A549 (cell line): ENCODE measurements around the gene CELF4. TPM values are rescaled to one million over a fixed set of nuclear protein-coding genes. Genes with fewer than 3 reads are reported as not detected.

ENCODE experiments used
- ATAC-seq, 2 experiments: fragments of 200-7000 bp in 1 of 2; fragments of >200 bp in 1 of 2; cut with Nextera tagmentation in 1 of 2; cut with Tn5 transposase in 1 of 2; 3 replicates each; pipeline versions ENCODE4 v1.8.0 to v1.9.1; 2018 to 2020; ENCODE audit warnings: mild to moderate bottlenecking in 1 of 2, moderate library complexity in 1 of 2
- CTCF ChIA-PET: fragments of 300-600 bp; sonication (Branson Sonifier 250); formaldehyde crosslinking; extraction: SDS; loops from one replicate; lab custom pipeline; 2021; ENCODE audit warnings: antibody characterized with exemption, inconsistent platforms; lab: Yijun Ruan, JAX
- POLR2A ChIA-PET: fragments of 350-600 bp; formaldehyde crosslinking; extraction: SDS; loops from one replicate; lab custom pipeline; 2021; ENCODE audit warnings: antibody characterized with exemption, inconsistent platforms; lab: Yijun Ruan, JAX
- DNase-seq, 2 experiments: peaks; one replicate each; pipeline versions ENCODE4 v3.0.0 to v3.0.0-alpha.2; 2011 to 2016; ENCODE audit warnings: low read depth in 1 of 2, low spot score in 1 of 2
- FAIRE-seq: peaks from 2 replicates; lab custom pipeline; 2011; peaks lifted over from hg19 to GRCh38; lab: Jason Lieb, UNC
- H3K27ac ChIP-seq, 2 experiments: fragments of >200 bp; sonication (Bioruptor Twin); formaldehyde crosslinking; 3 replicates each; pipeline ENCODE4 v1.5.1; 2016 to 2017
- H3K4me1 ChIP-seq: fragments of >200 bp; sonication (Bioruptor Twin); formaldehyde crosslinking; 3 replicates; pipeline ENCODE4 v1.6.1; 2016
- H3K4me2 ChIP-seq: fragments of >200 bp; sonication (Bioruptor Twin); formaldehyde crosslinking; 3 replicates; pipeline ENCODE4 v1.6.1; 2016
- H3K4me3 ChIP-seq: fragments of >200 bp; sonication (Bioruptor Twin); formaldehyde crosslinking; 3 replicates; pipeline ENCODE4 v1.5.1; 2016
- H3K9me3 ChIP-seq: fragments of >200 bp; sonication (Bioruptor Twin); formaldehyde crosslinking; 3 replicates; pipeline ENCODE4 v1.6.1; 2016
- BHLHE40 ChIP-seq: IDR thresholded peaks from 2 replicates; pipeline ENCODE4 v1.6.1; 2012; ENCODE audit warnings: low read depth, low read length, inconsistent platforms
- CBX2 ChIP-seq: fragments of 200-600 bp; sonication (generic); IDR thresholded peaks from 2 replicates; pipeline ENCODE4 v1.6.1; 2016; ENCODE audit warnings: low read depth, mild to moderate bottlenecking, borderline replicate concordance
- CBX8 ChIP-seq: fragments of 200-600 bp; sonication (generic); IDR thresholded peaks from 2 replicates; pipeline ENCODE4 v1.6.1; 2016
- CEBPB ChIP-seq, 2 experiments: fragments of >200 bp in 1 of 2; sonication (Bioruptor Twin) in 1 of 2; formaldehyde crosslinking in 1 of 2; IDR thresholded peaks; 2 replicates each; pipeline ENCODE4 v1.6.1; 2012 to 2016
- CHD2 ChIP-seq: fragments of 150-350 bp; IDR thresholded peaks from 2 replicates; pipeline ENCODE4 v1.6.1; 2014; ENCODE audit warnings: low read length; ENCODE audit not compliant: partially characterized antibody
- FOSB ChIP-seq: fragments of 250-450 bp; sonication (Bioruptor Pico); IDR thresholded peaks from 2 replicates; pipeline ENCODE4 v1.5.0; 2020; ENCODE audit warnings: mild to moderate bottlenecking, moderate library complexity
- GATA3 ChIP-seq: IDR thresholded peaks from 2 replicates; pipeline ENCODE4 v1.6.1; 2012; ENCODE audit warnings: borderline replicate concordance
- HDAC2 ChIP-seq: fragments of 200-600 bp; sonication (generic); IDR thresholded peaks from 2 replicates; pipeline ENCODE4 v1.6.1; 2016
- HEYL ChIP-seq: fragments of 250-450 bp; sonication (Bioruptor Pico); IDR thresholded peaks from 2 replicates; pipeline ENCODE4 v1.8.0; 2021; ENCODE audit warnings: mild to moderate bottlenecking, moderate library complexity
- HOXB5 ChIP-seq: fragments of 250-450 bp; sonication (Bioruptor Pico); IDR thresholded peaks from 2 replicates; pipeline ENCODE4 v1.5.0; 2020; ENCODE audit warnings: mild to moderate bottlenecking, moderate library complexity
- JUN ChIP-seq, 2 experiments: fragments of >200 bp; sonication (Bioruptor Twin); formaldehyde crosslinking; IDR thresholded peaks; 2 replicates in 1 of 2; 3 replicates in 1 of 2; pipeline ENCODE4 v1.6.1; 2016 to 2017
- KDM1A ChIP-seq: fragments of 200-600 bp; sonication (generic); IDR thresholded peaks from 2 replicates; pipeline ENCODE4 v1.6.1; 2016; ENCODE audit warnings: low read depth, mild to moderate bottlenecking
- MAFK ChIP-seq: fragments of 450-650 bp; IDR thresholded peaks from 2 replicates; pipeline ENCODE4 v1.6.1; 2014; ENCODE audit not compliant: partially characterized antibody
- NFE2L2 ChIP-seq: fragments of 150-350 bp; conservative IDR thresholded peaks from 2 replicates; pipeline ENCODE4 v1.6.1; 2014; ENCODE audit warnings: low read length
- NPAS2 ChIP-seq: fragments of 250-450 bp; sonication (Bioruptor Pico); IDR thresholded peaks from 2 replicates; pipeline ENCODE4 v1.8.0; 2022; ENCODE audit warnings: mild to moderate bottlenecking, moderate library complexity, borderline replicate concordance
- PHF8 ChIP-seq: fragments of 200-600 bp; sonication (generic); IDR thresholded peaks from 2 replicates; pipeline ENCODE4 v1.6.1; 2016; ENCODE audit warnings: low read depth, mild to moderate bottlenecking, antibody characterized with exemption, moderate library complexity, borderline replicate concordance
- POLR2AphosphoS2 ChIP-seq: conservative IDR thresholded peaks from 2 replicates; pipeline ENCODE4 v1.6.1; 2012; ENCODE audit warnings: low read length, improper control_type of control experiment, inconsistent platforms
- RAD21 ChIP-seq, 2 experiments: fragments of >200 bp in 1 of 2; sonication (Bioruptor Twin) in 1 of 2; formaldehyde crosslinking in 1 of 2; IDR thresholded peaks in 1 of 2; conservative IDR thresholded peaks in 1 of 2; 2 replicates in 1 of 2; 3 replicates in 1 of 2; pipeline ENCODE4 v1.6.1; 2012 to 2018; ENCODE audit warnings: inconsistent platforms in 1 of 2
- RARB ChIP-seq: fragments of 250-450 bp; sonication (Bioruptor Pico); IDR thresholded peaks from 2 replicates; pipeline ENCODE4 v1.8.0; 2021; ENCODE audit warnings: mild to moderate bottlenecking, moderate library complexity
- TFCP2L1 ChIP-seq: fragments of 250-450 bp; sonication (Bioruptor Pico); IDR thresholded peaks from 2 replicates; pipeline ENCODE4 v1.5.0; 2021; ENCODE audit warnings: mild to moderate bottlenecking
- TP53 ChIP-seq: fragments of 250-450 bp; sonication (Bioruptor Pico); IDR thresholded peaks from 2 replicates; pipeline ENCODE4 v1.5.0; 2021; ENCODE audit warnings: mild to moderate bottlenecking, moderate library complexity
- ZC3H11A ChIP-seq: fragments of 450-650 bp; IDR thresholded peaks from 2 replicates; pipeline ENCODE4 v1.6.1; 2014; ENCODE audit warnings: antibody characterized with exemption, mild to moderate bottlenecking
- ZFP36 ChIP-seq: fragments of 450-650 bp; IDR thresholded peaks from 2 replicates; pipeline ENCODE4 v1.6.1; 2014; ENCODE audit warnings: borderline replicate concordance; ENCODE audit not compliant: partially characterized antibody
- ZSCAN20 ChIP-seq: fragments of 250-450 bp; sonication (Bioruptor Pico); IDR thresholded peaks from 2 replicates; pipeline ENCODE4 v1.8.0; 2022; ENCODE audit warnings: mild to moderate bottlenecking, moderate library complexity
- WGBS: methylation state at CpG from one replicate; pipeline ENCODE4 v1.1.6; 2017; ENCODE audit errors: missing lambda C conversion rate; 5-methylcytosine and 5-hydroxymethylcytosine counted together
- polyA plus RNA-seq, 4 experiments: library from polyadenylated mRNA; depleted of rRNA in 3 of 4; stranded (reverse); fragments of >200 nt; fragmentation: RNase III in 1 of 4; extraction: RNeasy Plus Mini Kit Qiagen cat#74134 plus additional on column Dnase treatment in 1 of 4; gene quantifications; 2 replicates in 3 of 4; 3 replicates in 1 of 4; pipeline ENCODE4 v1.2.3, GENCODE V29; 2011 to 2017
- TF ChIP-seq, protein P1 (sequence below): IDR thresholded peaks from 2 replicates; pipeline ENCODE4 v1.6.1; 2012; ENCODE audit warnings: low read depth, borderline replicate concordance
- TF ChIP-seq, protein P2 (sequence below): fragments of >200 bp; sonication (Bioruptor Twin); formaldehyde crosslinking; IDR thresholded peaks from 3 replicates; pipeline ENCODE4 v1.6.1; 2016
- TF ChIP-seq, protein P3 (sequence below): IDR thresholded peaks from 2 replicates; pipeline ENCODE4 v1.6.1; 2012
- TF ChIP-seq, protein P4 (sequence below): fragments of 200-600 bp; sonication (generic); IDR thresholded peaks from 2 replicates; pipeline ENCODE4 v1.6.1; 2016; ENCODE audit warnings: antibody characterized with exemption, mild to moderate bottlenecking, moderate library complexity
- TF ChIP-seq, protein P5 (sequence below): fragments of 250-450 bp; sonication (Bioruptor Pico); IDR thresholded peaks from 2 replicates; pipeline ENCODE4 v1.5.0; 2021; ENCODE audit warnings: mild to moderate bottlenecking, moderate library complexity, borderline replicate concordance
- TF ChIP-seq, protein P6 (sequence below): IDR thresholded peaks from 2 replicates; pipeline ENCODE4 v1.6.1; 2012
- TF ChIP-seq, protein P7 (sequence below): fragments of >200 bp; sonication (Bioruptor Twin); formaldehyde crosslinking; IDR thresholded peaks from 2 replicates; pipeline ENCODE4 v1.6.1; 2016

Gene CELF4
- polyA plus RNA-seq, 2 of the 4 experiments (the other 2 are of a cell fraction): 0.08 TPM; not detected in 1

DNA sequence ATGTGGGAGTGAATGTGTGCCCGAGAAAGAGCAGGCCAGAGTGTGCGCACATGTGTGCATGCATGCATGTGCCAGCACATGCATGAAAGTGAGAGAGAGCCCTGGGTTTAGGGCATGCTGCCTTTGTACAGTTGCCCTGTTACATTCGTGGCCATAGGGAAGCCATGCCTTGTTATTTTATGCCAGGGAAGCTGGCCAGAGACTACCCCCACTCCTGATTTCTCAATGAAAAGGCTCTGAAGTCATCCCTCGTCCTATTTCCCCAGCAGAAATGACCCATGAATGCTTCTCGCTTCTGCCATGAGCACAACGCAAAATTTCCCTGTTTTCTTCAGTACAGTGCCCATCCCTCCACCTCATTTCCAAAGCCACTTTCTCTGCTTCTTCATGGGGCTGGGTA, 143.0 kb downstream of the CELF4 start:
- ATAC-seq (no peak), FAIRE-seq (no peak), DNase-seq (no peak)
- ChIA-PET CTCF (interaction anchor here (1.4 kb wide), 1 partner anchor 14 kb away, joined by 5 read pairs; no protein-coding TSS in a partner anchor), POLR2A (no interaction called here)
- TF ChIP-seq, protein P1, sequence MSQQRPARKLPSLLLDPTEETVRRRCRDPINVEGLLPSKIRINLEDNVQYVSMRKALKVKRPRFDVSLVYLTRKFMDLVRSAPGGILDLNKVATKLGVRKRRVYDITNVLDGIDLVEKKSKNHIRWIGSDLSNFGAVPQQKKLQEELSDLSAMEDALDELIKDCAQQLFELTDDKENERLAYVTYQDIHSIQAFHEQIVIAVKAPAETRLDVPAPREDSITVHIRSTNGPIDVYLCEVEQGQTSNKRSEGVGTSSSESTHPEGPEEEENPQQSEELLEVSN: no peak
- TF ChIP-seq HOXB5 (CRISPR knock-in tag): no peak
- TF ChIP-seq, protein P2, sequence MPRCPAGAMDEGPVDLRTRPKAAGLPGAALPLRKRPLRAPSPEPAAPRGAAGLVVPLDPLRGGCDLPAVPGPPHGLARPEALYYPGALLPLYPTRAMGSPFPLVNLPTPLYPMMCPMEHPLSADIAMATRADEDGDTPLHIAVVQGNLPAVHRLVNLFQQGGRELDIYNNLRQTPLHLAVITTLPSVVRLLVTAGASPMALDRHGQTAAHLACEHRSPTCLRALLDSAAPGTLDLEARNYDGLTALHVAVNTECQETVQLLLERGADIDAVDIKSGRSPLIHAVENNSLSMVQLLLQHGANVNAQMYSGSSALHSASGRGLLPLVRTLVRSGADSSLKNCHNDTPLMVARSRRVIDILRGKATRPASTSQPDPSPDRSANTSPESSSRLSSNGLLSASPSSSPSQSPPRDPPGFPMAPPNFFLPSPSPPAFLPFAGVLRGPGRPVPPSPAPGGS: no peak
- TF ChIP-seq, protein P3, sequence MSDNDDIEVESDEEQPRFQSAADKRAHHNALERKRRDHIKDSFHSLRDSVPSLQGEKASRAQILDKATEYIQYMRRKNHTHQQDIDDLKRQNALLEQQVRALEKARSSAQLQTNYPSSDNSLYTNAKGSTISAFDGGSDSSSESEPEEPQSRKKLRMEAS: no peak
- TF ChIP-seq GATA3: no peak
- no peak for TF ChIP-seq ZFP36
- TF ChIP-seq HEYL (CRISPR knock-in tag): no peak
- no peak for TF ChIP-seq CEBPB (IDR thresholded peaks at IDR 0.05)
- TF ChIP-seq MAFK: no peak
- TF ChIP-seq, protein P4, sequence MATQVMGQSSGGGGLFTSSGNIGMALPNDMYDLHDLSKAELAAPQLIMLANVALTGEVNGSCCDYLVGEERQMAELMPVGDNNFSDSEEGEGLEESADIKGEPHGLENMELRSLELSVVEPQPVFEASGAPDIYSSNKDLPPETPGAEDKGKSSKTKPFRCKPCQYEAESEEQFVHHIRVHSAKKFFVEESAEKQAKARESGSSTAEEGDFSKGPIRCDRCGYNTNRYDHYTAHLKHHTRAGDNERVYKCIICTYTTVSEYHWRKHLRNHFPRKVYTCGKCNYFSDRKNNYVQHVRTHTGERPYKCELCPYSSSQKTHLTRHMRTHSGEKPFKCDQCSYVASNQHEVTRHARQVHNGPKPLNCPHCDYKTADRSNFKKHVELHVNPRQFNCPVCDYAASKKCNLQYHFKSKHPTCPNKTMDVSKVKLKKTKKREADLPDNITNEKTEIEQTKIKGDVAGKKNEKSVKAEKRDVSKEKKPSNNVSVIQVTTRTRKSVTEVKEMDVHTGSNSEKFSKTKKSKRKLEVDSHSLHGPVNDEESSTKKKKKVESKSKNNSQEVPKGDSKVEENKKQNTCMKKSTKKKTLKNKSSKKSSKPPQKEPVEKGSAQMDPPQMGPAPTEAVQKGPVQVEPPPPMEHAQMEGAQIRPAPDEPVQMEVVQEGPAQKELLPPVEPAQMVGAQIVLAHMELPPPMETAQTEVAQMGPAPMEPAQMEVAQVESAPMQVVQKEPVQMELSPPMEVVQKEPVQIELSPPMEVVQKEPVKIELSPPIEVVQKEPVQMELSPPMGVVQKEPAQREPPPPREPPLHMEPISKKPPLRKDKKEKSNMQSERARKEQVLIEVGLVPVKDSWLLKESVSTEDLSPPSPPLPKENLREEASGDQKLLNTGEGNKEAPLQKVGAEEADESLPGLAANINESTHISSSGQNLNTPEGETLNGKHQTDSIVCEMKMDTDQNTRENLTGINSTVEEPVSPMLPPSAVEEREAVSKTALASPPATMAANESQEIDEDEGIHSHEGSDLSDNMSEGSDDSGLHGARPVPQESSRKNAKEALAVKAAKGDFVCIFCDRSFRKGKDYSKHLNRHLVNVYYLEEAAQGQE: no peak
- no peak for TF ChIP-seq RAD21 (conservative IDR thresholded peaks at IDR 0.05 in 1 of 2, IDR thresholded peaks at IDR 0.05 in 1 of 2)
- TF ChIP-seq TP53 (CRISPR knock-in tag): no peak
- TF ChIP-seq TFCP2L1 (CRISPR knock-in tag): no peak
- no peak for TF ChIP-seq PHF8
- TF ChIP-seq HDAC2: no peak
- no peak for TF ChIP-seq JUN (IDR thresholded peaks at IDR 0.05)
- no peak for TF ChIP-seq CHD2
- TF ChIP-seq NPAS2 (CRISPR knock-in tag): no peak
- no peak for TF ChIP-seq BHLHE40
- TF ChIP-seq, protein P5, sequence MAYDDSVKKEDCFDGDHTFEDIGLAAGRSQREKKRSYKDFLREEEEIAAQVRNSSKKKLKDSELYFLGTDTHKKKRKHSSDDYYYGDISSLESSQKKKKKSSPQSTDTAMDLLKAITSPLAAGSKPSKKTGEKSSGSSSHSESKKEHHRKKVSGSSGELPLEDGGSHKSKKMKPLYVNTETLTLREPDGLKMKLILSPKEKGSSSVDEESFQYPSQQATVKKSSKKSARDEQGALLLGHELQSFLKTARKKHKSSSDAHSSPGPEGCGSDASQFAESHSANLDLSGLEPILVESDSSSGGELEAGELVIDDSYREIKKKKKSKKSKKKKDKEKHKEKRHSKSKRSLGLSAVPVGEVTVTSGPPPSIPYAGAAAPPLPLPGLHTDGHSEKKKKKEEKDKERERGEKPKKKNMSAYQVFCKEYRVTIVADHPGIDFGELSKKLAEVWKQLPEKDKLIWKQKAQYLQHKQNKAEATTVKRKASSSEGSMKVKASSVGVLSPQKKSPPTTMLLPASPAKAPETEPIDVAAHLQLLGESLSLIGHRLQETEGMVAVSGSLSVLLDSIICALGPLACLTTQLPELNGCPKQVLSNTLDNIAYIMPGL (CRISPR knock-in tag): no peak
- no peak overlapping the region for H3K27ac ChIP-seq
- no peak overlapping the region for H3K4me2 ChIP-seq
- H3K4me1 ChIP-seq: no peaks in the 10 kb centered on the region
- H3K4me3 ChIP-seq: no peak overlapping the region
- H3K9me3 ChIP-seq: no peaks in the 10 kb centered on the region
- WGBS: 50% methylated on average over 6 of the region's 6 CpGs

DNA sequence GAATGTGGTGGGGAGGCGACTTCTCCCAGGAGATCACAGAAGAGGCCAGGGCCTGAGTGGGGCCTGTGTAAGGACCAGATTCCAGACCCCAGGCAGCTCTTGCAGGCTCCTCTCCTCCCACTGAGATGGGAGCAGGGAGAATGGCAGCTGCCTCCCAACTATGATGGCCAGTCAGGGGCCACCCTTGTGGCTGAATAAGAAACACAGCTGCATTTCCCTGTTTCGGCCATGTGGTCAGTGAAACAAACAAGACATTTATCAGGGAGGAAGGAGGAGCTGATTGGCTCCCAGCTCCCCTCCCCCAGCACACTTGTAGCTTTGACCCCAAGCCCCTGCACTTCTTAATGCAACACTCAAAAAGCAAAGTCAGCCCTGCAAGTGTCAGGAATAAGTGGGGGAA, 143.5 kb downstream of the CELF4 start:
- ATAC-seq (no peak; a peak in 1 of 6 replicates), DNase-seq (no peak), FAIRE-seq (no peak)
- CTCF ChIA-PET: interaction anchor here (1.4 kb wide), 1 partner anchor 14 kb away, joined by 5 read pairs; no protein-coding TSS in a partner anchor
- TF ChIP-seq FOSB (CRISPR knock-in tag): no peak
- no peak for TF ChIP-seq RAD21 (conservative IDR thresholded peaks at IDR 0.05 in 1 of 2, IDR thresholded peaks at IDR 0.05 in 1 of 2)
- no peak for TF ChIP-seq NPAS2 (CRISPR knock-in tag)
- no peak for TF ChIP-seq CHD2
- TF ChIP-seq CBX2: no peak
- TF ChIP-seq NFE2L2: no peak
- TF ChIP-seq ZC3H11A: no peak
- no peak for TF ChIP-seq KDM1A
- TF ChIP-seq GATA3: no peak
- no peak for TF ChIP-seq ZSCAN20 (CRISPR knock-in tag)
- TF ChIP-seq HDAC2: no peak
- TF ChIP-seq RARB (CRISPR knock-in tag): no peak
- no peak for TF ChIP-seq POLR2AphosphoS2
- TF ChIP-seq, protein P6, sequence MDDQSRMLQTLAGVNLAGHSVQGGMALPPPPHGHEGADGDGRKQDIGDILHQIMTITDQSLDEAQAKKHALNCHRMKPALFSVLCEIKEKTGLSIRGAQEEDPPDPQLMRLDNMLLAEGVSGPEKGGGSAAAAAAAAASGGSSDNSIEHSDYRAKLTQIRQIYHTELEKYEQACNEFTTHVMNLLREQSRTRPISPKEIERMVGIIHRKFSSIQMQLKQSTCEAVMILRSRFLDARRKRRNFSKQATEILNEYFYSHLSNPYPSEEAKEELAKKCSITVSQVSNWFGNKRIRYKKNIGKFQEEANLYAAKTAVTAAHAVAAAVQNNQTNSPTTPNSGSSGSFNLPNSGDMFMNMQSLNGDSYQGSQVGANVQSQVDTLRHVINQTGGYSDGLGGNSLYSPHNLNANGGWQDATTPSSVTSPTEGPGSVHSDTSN: no peak
- TF ChIP-seq, protein P7, sequence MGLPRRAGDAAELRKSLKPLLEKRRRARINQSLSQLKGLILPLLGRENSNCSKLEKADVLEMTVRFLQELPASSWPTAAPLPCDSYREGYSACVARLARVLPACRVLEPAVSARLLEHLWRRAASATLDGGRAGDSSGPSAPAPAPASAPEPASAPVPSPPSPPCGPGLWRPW: no peak
- no peak for TF ChIP-seq CBX8
- POLR2A ChIA-PET: no interaction called here
- H3K27ac ChIP-seq: no peak overlapping the region
- H3K9me3 ChIP-seq: no peaks in the 10 kb centered on the region
- no peaks in the 10 kb centered on the region for H3K4me1 ChIP-seq
- no peak overlapping the region for H3K4me3 ChIP-seq
- no peak overlapping the region for H3K4me2 ChIP-seq
- WGBS: 29% methylated on average over 1 of the region's 2 CpGs
